ENCODE results near the gene GMDS.

DNA sequence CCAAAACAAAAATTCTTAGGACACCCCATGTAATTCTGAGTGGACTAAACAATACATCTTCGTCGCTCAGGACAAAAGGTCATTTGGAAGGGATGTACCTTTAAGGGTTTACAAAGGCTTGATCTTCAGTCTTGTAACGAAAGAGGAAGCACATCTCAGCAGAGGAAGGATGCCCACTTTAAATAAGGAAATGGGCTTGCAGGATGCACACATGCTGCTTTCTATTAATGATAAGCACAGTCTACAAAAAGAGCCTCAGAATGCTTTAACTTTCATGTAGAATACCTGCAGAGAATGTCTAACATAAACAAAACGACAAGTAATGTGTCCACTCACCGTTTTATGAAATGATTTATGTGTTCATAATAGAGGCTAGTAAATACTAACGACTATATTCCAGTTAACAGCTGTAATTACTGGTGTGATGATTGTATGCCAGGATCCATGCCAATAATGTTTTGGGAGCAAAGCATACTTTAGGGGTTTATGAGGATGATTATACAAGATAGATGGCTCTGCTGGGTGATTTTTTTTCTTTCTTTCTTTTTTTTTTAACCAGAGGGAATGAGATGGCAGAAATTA lies 216.9 kb downstream of the GMDS start:
- TF ChIP-seq, protein P1, sequence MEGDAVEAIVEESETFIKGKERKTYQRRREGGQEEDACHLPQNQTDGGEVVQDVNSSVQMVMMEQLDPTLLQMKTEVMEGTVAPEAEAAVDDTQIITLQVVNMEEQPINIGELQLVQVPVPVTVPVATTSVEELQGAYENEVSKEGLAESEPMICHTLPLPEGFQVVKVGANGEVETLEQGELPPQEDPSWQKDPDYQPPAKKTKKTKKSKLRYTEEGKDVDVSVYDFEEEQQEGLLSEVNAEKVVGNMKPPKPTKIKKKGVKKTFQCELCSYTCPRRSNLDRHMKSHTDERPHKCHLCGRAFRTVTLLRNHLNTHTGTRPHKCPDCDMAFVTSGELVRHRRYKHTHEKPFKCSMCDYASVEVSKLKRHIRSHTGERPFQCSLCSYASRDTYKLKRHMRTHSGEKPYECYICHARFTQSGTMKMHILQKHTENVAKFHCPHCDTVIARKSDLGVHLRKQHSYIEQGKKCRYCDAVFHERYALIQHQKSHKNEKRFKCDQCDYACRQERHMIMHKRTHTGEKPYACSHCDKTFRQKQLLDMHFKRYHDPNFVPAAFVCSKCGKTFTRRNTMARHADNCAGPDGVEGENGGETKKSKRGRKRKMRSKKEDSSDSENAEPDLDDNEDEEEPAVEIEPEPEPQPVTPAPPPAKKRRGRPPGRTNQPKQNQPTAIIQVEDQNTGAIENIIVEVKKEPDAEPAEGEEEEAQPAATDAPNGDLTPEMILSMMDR (conservative IDR thresholded peaks at IDR 0.05 in 1 of 2, IDR thresholded peaks at IDR 0.05 in 1 of 2; ENCODE audit: low read depth in 1 of 2, low read length in 2 of 2): no peak
- no peak for TF ChIP-seq EZH2 (IDR thresholded peaks at IDR 0.05; ENCODE audit: low read length, missing control alignments)

All from fibroblast of lung (primary cell).